Measurements from ENCODE around the gene KCNJ3. TPM values are rescaled to one million over a fixed set of nuclear protein-coding genes. Genes with fewer than 3 reads are reported as not detected.

The KCNJ3 gene
- total RNA-seq, 1 experiment from 2014 or later, result 0.31 TPM

DNA sequence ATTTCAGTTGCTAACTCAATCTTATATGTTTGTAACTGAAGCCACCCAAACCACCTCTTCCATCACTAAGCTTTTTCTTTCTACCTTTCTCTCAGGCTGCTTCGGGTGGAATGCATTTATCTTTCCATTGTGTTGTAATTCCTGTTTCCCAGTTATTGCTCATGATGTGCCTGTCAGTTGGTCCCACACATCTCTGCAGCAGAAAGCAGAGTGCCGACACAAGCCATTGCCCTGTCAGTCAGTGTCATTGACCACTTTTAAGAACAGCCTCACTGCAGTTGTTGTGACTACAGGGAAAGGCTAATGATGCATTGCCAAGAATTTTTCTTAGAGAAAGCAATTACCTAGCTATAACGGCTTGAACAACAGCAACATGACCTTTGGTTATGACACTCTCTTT, 24.8 kb upstream of the KCNJ3 start:
- CTCF ChIA-PET, result no interaction called here
- H3K9me3 Mint-ChIP-seq, result peaks cover 3% of the 10 kb centered on the region
- POLR2A ChIA-PET, result no interaction called here
- no peak overlapping the region for H3K27ac Mint-ChIP-seq
- TF ChIP-seq, protein P1, sequence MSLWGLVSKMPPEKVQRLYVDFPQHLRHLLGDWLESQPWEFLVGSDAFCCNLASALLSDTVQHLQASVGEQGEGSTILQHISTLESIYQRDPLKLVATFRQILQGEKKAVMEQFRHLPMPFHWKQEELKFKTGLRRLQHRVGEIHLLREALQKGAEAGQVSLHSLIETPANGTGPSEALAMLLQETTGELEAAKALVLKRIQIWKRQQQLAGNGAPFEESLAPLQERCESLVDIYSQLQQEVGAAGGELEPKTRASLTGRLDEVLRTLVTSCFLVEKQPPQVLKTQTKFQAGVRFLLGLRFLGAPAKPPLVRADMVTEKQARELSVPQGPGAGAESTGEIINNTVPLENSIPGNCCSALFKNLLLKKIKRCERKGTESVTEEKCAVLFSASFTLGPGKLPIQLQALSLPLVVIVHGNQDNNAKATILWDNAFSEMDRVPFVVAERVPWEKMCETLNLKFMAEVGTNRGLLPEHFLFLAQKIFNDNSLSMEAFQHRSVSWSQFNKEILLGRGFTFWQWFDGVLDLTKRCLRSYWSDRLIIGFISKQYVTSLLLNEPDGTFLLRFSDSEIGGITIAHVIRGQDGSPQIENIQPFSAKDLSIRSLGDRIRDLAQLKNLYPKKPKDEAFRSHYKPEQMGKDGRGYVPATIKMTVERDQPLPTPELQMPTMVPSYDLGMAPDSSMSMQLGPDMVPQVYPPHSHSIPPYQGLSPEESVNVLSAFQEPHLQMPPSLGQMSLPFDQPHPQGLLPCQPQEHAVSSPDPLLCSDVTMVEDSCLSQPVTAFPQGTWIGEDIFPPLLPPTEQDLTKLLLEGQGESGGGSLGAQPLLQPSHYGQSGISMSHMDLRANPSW (CRISPR knock-in tag; conservative IDR thresholded peaks at IDR 0.05; ENCODE audit: low read depth), result no peak
- no peaks in the 10 kb centered on the region for H3K27me3 Mint-ChIP-seq (ENCODE audit: low read depth)
- H3K4me1 Mint-ChIP-seq, result no peaks in the 10 kb centered on the region
- DNase-seq (ENCODE audit: low spot score) (no peak), ATAC-seq (no peak)
- H3K4me3 Mint-ChIP-seq, result no peak overlapping the region
- no peaks in the 10 kb centered on the region for H3K36me3 Mint-ChIP-seq

DNA sequence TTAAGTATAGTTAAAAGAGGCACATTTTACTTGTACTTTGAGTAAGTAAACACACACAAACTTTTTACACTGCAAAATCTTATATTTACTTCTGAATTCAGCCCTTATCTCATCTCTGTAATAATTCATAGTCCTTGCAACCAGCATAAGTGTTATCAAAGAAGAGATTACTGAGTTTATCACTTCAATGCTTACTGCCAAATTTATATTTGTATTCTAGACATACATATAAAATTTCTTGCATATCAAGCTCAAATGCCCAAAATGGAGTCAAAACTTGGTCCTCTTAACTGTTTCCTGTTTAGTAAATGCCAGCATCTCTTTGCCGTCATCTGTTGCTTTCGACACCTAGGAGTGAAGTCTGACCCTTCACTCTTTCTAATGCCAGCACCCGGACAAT, 21.1 kb upstream of the KCNJ3 start:
- ChIA-PET POLR2A (no interaction called here), CTCF (no interaction called here)
- H3K4me1 Mint-ChIP-seq, result no peaks in the 10 kb centered on the region; the same call in 1 of the 2 replicates
- H3K9me3 Mint-ChIP-seq, result no peaks in the 10 kb centered on the region
- H3K27me3 Mint-ChIP-seq (ENCODE audit: low read depth), result no peaks in the 10 kb centered on the region
- DNase-seq (ENCODE audit: low spot score) (no peak), ATAC-seq (no peak)
- no peak overlapping the region for H3K27ac Mint-ChIP-seq
- TF ChIP-seq, protein P2, sequence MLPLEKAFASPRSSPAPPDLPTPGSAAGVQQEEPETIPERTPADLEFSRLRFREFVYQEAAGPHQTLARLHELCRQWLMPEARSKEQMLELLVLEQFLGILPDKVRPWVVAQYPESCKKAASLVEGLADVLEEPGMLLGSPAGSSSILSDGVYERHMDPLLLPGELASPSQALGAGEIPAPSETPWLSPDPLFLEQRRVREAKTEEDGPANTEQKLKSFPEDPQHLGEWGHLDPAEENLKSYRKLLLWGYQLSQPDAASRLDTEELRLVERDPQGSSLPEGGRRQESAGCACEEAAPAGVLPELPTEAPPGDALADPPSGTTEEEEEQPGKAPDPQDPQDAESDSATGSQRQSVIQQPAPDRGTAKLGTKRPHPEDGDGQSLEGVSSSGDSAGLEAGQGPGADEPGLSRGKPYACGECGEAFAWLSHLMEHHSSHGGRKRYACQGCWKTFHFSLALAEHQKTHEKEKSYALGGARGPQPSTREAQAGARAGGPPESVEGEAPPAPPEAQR (CRISPR knock-in tag; IDR thresholded peaks at IDR 0.05), result no peak
- TF ChIP-seq, protein P3, sequence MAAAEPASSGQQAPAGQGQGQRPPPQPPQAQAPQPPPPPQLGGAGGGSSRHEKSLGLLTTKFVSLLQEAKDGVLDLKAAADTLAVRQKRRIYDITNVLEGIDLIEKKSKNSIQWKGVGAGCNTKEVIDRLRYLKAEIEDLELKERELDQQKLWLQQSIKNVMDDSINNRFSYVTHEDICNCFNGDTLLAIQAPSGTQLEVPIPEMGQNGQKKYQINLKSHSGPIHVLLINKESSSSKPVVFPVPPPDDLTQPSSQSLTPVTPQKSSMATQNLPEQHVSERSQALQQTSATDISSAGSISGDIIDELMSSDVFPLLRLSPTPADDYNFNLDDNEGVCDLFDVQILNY (CRISPR knock-in tag; IDR thresholded peaks at IDR 0.05), result no peak
- TF ChIP-seq NR3C1 (CRISPR knock-in tag; conservative IDR thresholded peaks at IDR 0.05; ENCODE audit: low read depth), result no peak
- TF ChIP-seq, protein P4, sequence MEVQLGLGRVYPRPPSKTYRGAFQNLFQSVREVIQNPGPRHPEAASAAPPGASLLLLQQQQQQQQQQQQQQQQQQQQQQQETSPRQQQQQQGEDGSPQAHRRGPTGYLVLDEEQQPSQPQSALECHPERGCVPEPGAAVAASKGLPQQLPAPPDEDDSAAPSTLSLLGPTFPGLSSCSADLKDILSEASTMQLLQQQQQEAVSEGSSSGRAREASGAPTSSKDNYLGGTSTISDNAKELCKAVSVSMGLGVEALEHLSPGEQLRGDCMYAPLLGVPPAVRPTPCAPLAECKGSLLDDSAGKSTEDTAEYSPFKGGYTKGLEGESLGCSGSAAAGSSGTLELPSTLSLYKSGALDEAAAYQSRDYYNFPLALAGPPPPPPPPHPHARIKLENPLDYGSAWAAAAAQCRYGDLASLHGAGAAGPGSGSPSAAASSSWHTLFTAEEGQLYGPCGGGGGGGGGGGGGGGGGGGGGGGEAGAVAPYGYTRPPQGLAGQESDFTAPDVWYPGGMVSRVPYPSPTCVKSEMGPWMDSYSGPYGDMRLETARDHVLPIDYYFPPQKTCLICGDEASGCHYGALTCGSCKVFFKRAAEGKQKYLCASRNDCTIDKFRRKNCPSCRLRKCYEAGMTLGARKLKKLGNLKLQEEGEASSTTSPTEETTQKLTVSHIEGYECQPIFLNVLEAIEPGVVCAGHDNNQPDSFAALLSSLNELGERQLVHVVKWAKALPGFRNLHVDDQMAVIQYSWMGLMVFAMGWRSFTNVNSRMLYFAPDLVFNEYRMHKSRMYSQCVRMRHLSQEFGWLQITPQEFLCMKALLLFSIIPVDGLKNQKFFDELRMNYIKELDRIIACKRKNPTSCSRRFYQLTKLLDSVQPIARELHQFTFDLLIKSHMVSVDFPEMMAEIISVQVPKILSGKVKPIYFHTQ (CRISPR knock-in tag; IDR thresholded peaks at IDR 0.05), result no peak
- TF ChIP-seq, protein P5, sequence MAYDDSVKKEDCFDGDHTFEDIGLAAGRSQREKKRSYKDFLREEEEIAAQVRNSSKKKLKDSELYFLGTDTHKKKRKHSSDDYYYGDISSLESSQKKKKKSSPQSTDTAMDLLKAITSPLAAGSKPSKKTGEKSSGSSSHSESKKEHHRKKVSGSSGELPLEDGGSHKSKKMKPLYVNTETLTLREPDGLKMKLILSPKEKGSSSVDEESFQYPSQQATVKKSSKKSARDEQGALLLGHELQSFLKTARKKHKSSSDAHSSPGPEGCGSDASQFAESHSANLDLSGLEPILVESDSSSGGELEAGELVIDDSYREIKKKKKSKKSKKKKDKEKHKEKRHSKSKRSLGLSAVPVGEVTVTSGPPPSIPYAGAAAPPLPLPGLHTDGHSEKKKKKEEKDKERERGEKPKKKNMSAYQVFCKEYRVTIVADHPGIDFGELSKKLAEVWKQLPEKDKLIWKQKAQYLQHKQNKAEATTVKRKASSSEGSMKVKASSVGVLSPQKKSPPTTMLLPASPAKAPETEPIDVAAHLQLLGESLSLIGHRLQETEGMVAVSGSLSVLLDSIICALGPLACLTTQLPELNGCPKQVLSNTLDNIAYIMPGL (CRISPR knock-in tag; IDR thresholded peaks at IDR 0.05), result no peak
- TF ChIP-seq ZNF317 (CRISPR knock-in tag; IDR thresholded peaks at IDR 0.05; ENCODE audit: borderline replicate concordance, low read depth), result no peak
- no peak for TF ChIP-seq EMX1 (CRISPR knock-in tag; IDR thresholded peaks at IDR 0.05)
- TF ChIP-seq ZNF121 (CRISPR knock-in tag; IDR thresholded peaks at IDR 0.05), result no peak
- TF ChIP-seq, protein P6, sequence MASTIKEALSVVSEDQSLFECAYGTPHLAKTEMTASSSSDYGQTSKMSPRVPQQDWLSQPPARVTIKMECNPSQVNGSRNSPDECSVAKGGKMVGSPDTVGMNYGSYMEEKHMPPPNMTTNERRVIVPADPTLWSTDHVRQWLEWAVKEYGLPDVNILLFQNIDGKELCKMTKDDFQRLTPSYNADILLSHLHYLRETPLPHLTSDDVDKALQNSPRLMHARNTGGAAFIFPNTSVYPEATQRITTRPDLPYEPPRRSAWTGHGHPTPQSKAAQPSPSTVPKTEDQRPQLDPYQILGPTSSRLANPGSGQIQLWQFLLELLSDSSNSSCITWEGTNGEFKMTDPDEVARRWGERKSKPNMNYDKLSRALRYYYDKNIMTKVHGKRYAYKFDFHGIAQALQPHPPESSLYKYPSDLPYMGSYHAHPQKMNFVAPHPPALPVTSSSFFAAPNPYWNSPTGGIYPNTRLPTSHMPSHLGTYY (CRISPR knock-in tag; IDR thresholded peaks at IDR 0.05), result no peak
- H3K4me3 Mint-ChIP-seq, result no peak overlapping the region
- H3K36me3 Mint-ChIP-seq, result no peaks in the 10 kb centered on the region

DNA sequence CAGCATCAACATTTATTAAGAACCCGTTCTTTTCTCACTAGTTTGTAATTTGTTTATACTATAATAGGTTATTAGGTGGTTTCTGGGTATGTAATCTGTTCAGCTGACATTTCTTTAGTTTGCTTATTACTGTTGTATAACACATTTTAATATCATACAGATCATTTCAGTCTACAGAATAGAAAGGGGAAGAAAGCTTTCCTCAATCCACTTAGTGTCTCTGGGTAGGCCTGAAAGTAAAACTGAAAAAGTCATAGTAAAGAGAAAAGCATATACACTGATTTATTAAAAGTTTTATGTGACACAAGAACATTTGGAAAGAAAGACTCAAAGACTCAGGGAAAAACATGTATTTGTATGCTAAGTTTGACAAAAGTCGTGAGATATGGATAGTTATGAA, 16.8 kb upstream of the KCNJ3 start:
- Mint-ChIP-seq H3K4me3 (no peak overlapping the region), H3K9me3 (no peaks in the 10 kb centered on the region), H3K36me3 (no peaks in the 10 kb centered on the region), H3K4me1 (no peaks in the 10 kb centered on the region; the same call in 1 of the 2 replicates), H3K27me3 (ENCODE audit: low read depth) (no peaks in the 10 kb centered on the region), H3K27ac (no peak overlapping the region)
- DNase-seq (ENCODE audit: low spot score) (no peak), ATAC-seq (no peak)
- CTCF ChIA-PET, result no interaction called here
- POLR2A ChIA-PET, result no interaction called here
- no peak for TF ChIP-seq EMX1 (CRISPR knock-in tag; IDR thresholded peaks at IDR 0.05)
- no peak for TF ChIP-seq RELA (CRISPR knock-in tag; IDR thresholded peaks at IDR 0.05; ENCODE audit: borderline replicate concordance)
- TF ChIP-seq, protein P7, sequence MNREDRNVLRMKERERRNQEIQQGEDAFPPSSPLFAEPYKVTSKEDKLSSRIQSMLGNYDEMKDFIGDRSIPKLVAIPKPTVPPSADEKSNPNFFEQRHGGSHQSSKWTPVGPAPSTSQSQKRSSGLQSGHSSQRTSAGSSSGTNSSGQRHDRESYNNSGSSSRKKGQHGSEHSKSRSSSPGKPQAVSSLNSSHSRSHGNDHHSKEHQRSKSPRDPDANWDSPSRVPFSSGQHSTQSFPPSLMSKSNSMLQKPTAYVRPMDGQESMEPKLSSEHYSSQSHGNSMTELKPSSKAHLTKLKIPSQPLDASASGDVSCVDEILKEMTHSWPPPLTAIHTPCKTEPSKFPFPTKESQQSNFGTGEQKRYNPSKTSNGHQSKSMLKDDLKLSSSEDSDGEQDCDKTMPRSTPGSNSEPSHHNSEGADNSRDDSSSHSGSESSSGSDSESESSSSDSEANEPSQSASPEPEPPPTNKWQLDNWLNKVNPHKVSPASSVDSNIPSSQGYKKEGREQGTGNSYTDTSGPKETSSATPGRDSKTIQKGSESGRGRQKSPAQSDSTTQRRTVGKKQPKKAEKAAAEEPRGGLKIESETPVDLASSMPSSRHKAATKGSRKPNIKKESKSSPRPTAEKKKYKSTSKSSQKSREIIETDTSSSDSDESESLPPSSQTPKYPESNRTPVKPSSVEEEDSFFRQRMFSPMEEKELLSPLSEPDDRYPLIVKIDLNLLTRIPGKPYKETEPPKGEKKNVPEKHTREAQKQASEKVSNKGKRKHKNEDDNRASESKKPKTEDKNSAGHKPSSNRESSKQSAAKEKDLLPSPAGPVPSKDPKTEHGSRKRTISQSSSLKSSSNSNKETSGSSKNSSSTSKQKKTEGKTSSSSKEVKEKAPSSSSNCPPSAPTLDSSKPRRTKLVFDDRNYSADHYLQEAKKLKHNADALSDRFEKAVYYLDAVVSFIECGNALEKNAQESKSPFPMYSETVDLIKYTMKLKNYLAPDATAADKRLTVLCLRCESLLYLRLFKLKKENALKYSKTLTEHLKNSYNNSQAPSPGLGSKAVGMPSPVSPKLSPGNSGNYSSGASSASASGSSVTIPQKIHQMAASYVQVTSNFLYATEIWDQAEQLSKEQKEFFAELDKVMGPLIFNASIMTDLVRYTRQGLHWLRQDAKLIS (CRISPR knock-in tag; IDR thresholded peaks at IDR 0.05; ENCODE audit: borderline replicate concordance), result no peak
- no peak for TF ChIP-seq RORB (CRISPR knock-in tag; IDR thresholded peaks at IDR 0.05)
- TF ChIP-seq SMAD4 (CRISPR knock-in tag; IDR thresholded peaks at IDR 0.05), result no peak
- no peak for TF ChIP-seq TP53 (CRISPR knock-in tag; IDR thresholded peaks at IDR 0.05)
- no peak for TF ChIP-seq GRHL2 (CRISPR knock-in tag; IDR thresholded peaks at IDR 0.05; ENCODE audit: insufficient replicate concordance, severe bottlenecking)

Data from WTC11 (cell line).